HL-60 (cell line): ENCODE data around the gene ATP2A2.
"Not testable (repeated sequence)": the region's sequence is repeated elsewhere in the genome, so short reads cannot be mapped to it uniquely, and the experiment has no call there.

Experiments used
- POLR2AphosphoS5 ChIP-seq: IDR thresholded peaks from 2 replicates; pipeline ENCODE4 v1.6.1; 2012; ENCODE audit warnings: low read depth
- TF ChIP-seq, protein P1 (sequence below): IDR thresholded peaks from one replicate; pipeline ENCODE4 v1.5.1; 2011; ENCODE audit warnings: low read length, control low read depth, inconsistent platforms; ENCODE audit not compliant: insufficient read depth
- TF ChIP-seq, protein P2 (sequence below): IDR thresholded peaks from 2 replicates; pipeline ENCODE4 v1.6.1; 2012; ENCODE audit warnings: low read depth; ENCODE audit not compliant: insufficient replicate concordance

DNA sequence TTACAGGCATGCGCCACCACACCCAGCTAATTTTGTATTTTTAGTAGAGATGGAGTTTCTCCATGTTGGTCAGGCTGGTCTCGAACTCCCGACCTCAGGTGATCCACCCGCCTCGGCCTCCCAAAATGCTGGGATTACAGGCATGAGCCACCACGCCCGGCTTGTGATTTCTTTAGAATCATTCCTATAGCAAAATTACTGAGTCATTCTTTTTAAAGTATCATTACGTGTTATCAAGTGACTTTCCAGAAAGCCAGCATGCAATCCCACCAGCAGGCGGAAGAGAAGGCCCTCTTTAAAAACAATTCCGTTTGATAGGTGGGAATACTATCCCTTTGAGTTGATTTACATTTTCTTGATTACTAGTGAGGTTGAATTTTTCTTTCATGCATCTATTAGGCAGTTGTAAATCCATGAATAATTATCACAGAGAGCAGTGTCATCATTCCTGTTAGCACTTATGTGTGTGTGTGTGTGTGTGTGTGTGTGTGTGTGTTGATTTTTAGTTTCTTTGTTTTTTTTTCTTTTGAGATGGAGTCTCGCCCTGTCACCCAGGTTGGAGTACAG, 25.1 kb upstream of the ATP2A2 start:
- TF ChIP-seq, protein P1, sequence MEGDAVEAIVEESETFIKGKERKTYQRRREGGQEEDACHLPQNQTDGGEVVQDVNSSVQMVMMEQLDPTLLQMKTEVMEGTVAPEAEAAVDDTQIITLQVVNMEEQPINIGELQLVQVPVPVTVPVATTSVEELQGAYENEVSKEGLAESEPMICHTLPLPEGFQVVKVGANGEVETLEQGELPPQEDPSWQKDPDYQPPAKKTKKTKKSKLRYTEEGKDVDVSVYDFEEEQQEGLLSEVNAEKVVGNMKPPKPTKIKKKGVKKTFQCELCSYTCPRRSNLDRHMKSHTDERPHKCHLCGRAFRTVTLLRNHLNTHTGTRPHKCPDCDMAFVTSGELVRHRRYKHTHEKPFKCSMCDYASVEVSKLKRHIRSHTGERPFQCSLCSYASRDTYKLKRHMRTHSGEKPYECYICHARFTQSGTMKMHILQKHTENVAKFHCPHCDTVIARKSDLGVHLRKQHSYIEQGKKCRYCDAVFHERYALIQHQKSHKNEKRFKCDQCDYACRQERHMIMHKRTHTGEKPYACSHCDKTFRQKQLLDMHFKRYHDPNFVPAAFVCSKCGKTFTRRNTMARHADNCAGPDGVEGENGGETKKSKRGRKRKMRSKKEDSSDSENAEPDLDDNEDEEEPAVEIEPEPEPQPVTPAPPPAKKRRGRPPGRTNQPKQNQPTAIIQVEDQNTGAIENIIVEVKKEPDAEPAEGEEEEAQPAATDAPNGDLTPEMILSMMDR: not testable (repeated sequence)
- TF ChIP-seq, protein P2, sequence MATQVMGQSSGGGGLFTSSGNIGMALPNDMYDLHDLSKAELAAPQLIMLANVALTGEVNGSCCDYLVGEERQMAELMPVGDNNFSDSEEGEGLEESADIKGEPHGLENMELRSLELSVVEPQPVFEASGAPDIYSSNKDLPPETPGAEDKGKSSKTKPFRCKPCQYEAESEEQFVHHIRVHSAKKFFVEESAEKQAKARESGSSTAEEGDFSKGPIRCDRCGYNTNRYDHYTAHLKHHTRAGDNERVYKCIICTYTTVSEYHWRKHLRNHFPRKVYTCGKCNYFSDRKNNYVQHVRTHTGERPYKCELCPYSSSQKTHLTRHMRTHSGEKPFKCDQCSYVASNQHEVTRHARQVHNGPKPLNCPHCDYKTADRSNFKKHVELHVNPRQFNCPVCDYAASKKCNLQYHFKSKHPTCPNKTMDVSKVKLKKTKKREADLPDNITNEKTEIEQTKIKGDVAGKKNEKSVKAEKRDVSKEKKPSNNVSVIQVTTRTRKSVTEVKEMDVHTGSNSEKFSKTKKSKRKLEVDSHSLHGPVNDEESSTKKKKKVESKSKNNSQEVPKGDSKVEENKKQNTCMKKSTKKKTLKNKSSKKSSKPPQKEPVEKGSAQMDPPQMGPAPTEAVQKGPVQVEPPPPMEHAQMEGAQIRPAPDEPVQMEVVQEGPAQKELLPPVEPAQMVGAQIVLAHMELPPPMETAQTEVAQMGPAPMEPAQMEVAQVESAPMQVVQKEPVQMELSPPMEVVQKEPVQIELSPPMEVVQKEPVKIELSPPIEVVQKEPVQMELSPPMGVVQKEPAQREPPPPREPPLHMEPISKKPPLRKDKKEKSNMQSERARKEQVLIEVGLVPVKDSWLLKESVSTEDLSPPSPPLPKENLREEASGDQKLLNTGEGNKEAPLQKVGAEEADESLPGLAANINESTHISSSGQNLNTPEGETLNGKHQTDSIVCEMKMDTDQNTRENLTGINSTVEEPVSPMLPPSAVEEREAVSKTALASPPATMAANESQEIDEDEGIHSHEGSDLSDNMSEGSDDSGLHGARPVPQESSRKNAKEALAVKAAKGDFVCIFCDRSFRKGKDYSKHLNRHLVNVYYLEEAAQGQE: not testable (repeated sequence)
- not testable (repeated sequence) for TF ChIP-seq POLR2AphosphoS5
